Gastrocnemius medialis (tissue), 4 donors: Measurements from ENCODE around the gene PEA15. TPM values are rescaled to one million over a fixed set of nuclear protein-coding genes. Genes with fewer than 3 reads are reported as not detected.

ENCODE experiments used
- ATAC-seq, 2 donors: fragments of 150-250 bp; one replicate each; pipeline ENCODE4 v1.9.1; 2016
- DNase-seq, 2 donors: peaks; one replicate each; pipeline ENCODE4 v3.0.0-alpha.2; 2019
- H3K27ac ChIP-seq, 4 donors: fragments of 200-600 bp; sonication (generic); 1 replicate in 1 of 4; 2 replicates in 3 of 4; pipeline ENCODE4 v1.5.1; 2016 to 2018; ENCODE audit warnings: mild to moderate bottlenecking in 2 of 4, moderate library complexity in 1 of 4
- H3K27me3 ChIP-seq, 3 donors: fragments of 200-600 bp; sonication (generic) in 2 of 3; 1 replicate in 1 of 3; 2 replicates in 2 of 3; pipeline versions ENCODE4 v1.5.1 to v1.6.0; 2016 to 2019; ENCODE audit warnings: mild to moderate bottlenecking in 1 of 3, moderate library complexity in 1 of 3
- H3K36me3 ChIP-seq, 2 donors: fragments of 200-600 bp; sonication (generic) in 1 of 2; one replicate each; pipeline ENCODE4 v1.5.1; 2017 to 2018
- H3K4me1 ChIP-seq, 2 donors: fragments of 200-600 bp; sonication (generic) in 1 of 2; one replicate each; pipeline ENCODE4 v1.5.1; 2016 to 2017; ENCODE audit warnings: mild to moderate bottlenecking in 2 of 2
- H3K4me3 ChIP-seq, 4 donors: fragments of 200-600 bp; sonication (generic) in 3 of 4; 1 replicate in 1 of 4; 2 replicates in 3 of 4; pipeline ENCODE4 v1.5.1; 2016 to 2019; ENCODE audit warnings: mild to moderate bottlenecking in 2 of 4
- H3K9me3 ChIP-seq, 3 donors: fragments of 200-600 bp; sonication (generic) in 2 of 3; 1 replicate in 1 of 3; 2 replicates in 2 of 3; pipeline ENCODE4 v1.5.1; 2016 to 2019
- CTCF ChIP-seq, 5 experiments: fragments of 450-650 bp in 3 of 5; fragments of 200-600 bp in 2 of 5; sonication (generic) in 2 of 5; IDR thresholded peaks in 4 of 5; conservative IDR thresholded peaks in 1 of 5; 1 replicate in 4 of 5; 2 replicates in 1 of 5; pipeline ENCODE4 v1.5.1; 2016 to 2019; ENCODE audit warnings: antibody characterized with exemption in 5 of 5, mild to moderate bottlenecking in 3 of 5, moderate library complexity in 3 of 5
- POLR2A ChIP-seq, 2 donors: fragments of 450-650 bp; IDR thresholded peaks; one replicate each; pipeline ENCODE4 v1.6.1; 2017; ENCODE audit warnings: antibody characterized with exemption in 2 of 2, mild to moderate bottlenecking in 2 of 2, moderate library complexity in 2 of 2
- in situ Hi-C, 4 donors: fragments of 200-750 bp; cut with MboI; loops; one replicate each; pipeline versions ENCODE4 v1.15.0 to v1.8.0; 2017; ENCODE audit warnings: low sequenced_read_pairs in 4 of 4
- intact Hi-C: fragments of 100-400 bp; cut with DNase I; formaldehyde crosslinking; loops from one replicate; pipeline ENCODE4 v1.15.1; 2023; ENCODE audit warnings: low total_unique reads
- total RNA-seq, 4 donors: library from RNA; depleted of rRNA; stranded (reverse); fragments of >200 nt; gene quantifications; one replicate each; pipeline versions ENCODE4 v1.1.0 to v1.2.3, GENCODE V29; 2016

Gene PEA15
- total RNA-seq, 4 donors from 2014 or later: 10.5 to 34.7 (median 27.2) TPM

GRCh38 chr1:160200786-160201185 is 4.4 kb upstream of the PEA15 start:
- no peaks in the 10 kb centered on the region for H3K9me3 ChIP-seq
- in situ Hi-C loops: no loop called here

GRCh38 chr1:160204526-160205241 is 500 bp upstream of the PEA15 start:
- intact Hi-C loops: loop anchor here (5.0 kb wide), 1 partner anchor 102 kb away; no protein-coding TSS in a partner anchor
- Histone ChIP-seq H3K27ac (peak overlapping the region; percentile 84 to 93 (median 90)), H3K9me3 (no peaks in the 10 kb centered on the region), H3K4me3 (peak overlapping the region; percentile 73 to 94 (median 86)), H3K27me3 (no peaks in the 10 kb centered on the region), H3K36me3 (peaks cover 0 to 6% of the 10 kb centered on the region in 2 donors), H3K4me1 (peaks cover 27 to 53% of the 10 kb centered on the region in 2 donors)
- DNase-seq (no peak), ATAC-seq (no peak)
- in situ Hi-C loops: no loop called here
- TF ChIP-seq POLR2A (IDR thresholded peaks at IDR 0.05): no peak
- no peak for TF ChIP-seq CTCF (IDR thresholded peaks at IDR 0.05 in 4 of 5, conservative IDR thresholded peaks at IDR 0.05 in 1 of 5)

More at GRCh38 chr1:160200786-160201185, 4.4 kb upstream of the PEA15 start:
- no peak for DNase-seq
- no peak for TF ChIP-seq CTCF (IDR thresholded peaks at IDR 0.05 in 4 of 5, conservative IDR thresholded peaks at IDR 0.05 in 1 of 5)
- TF ChIP-seq POLR2A (IDR thresholded peaks at IDR 0.05): no peak
- H3K27ac ChIP-seq: peak overlapping the region in 2 of 4 donors; percentile 14 to 73
- no peak for ATAC-seq
- peaks cover 0 to 13% of the 10 kb centered on the region in 2 donors for H3K36me3 ChIP-seq
- no peak overlapping the region for H3K4me3 ChIP-seq
- intact Hi-C loops: loop anchor here (2.0 kb wide), 1 partner anchor 76 kb away; no protein-coding TSS in a partner anchor
- H3K27me3 ChIP-seq: no peaks in the 10 kb centered on the region
- H3K4me1 ChIP-seq: peaks cover 30 to 39% of the 10 kb centered on the region in 2 donors

GRCh38 chr1:160206036-160206389 is 829 bp downstream of the PEA15 start:
- no peaks in the 10 kb centered on the region for H3K9me3 ChIP-seq
- in situ Hi-C loops: no loop called here
- ATAC-seq (peak; percentile 29 to 46), DNase-seq (no peak)
- intact Hi-C loops: loop anchor here (5.0 kb wide), 1 partner anchor 104 kb away; no protein-coding TSS in a partner anchor
- peaks cover 40 to 67% of the 10 kb centered on the region in 2 donors for H3K4me1 ChIP-seq
- H3K27me3 ChIP-seq: no peaks in the 10 kb centered on the region
- peaks cover 0 to 8% of the 10 kb centered on the region in 2 donors for H3K36me3 ChIP-seq
- no peak for TF ChIP-seq POLR2A (IDR thresholded peaks at IDR 0.05)
- TF ChIP-seq CTCF (IDR thresholded peaks at IDR 0.05 in 4 of 5, conservative IDR thresholded peaks at IDR 0.05 in 1 of 5): no peak
- peak overlapping the region; percentile 73 to 94 (median 86) for H3K4me3 ChIP-seq
- H3K27ac ChIP-seq: peak overlapping the region; percentile 84 to 93 (median 90)

GRCh38 chr1:160206421-160207117 is 1.4 kb downstream of the PEA15 start:
- TF ChIP-seq POLR2A (IDR thresholded peaks at IDR 0.05): no peak
- TF ChIP-seq CTCF (IDR thresholded peaks at IDR 0.05 in 4 of 5, conservative IDR thresholded peaks at IDR 0.05 in 1 of 5): no peak
- intact Hi-C loops (loop anchor here (5.0 kb wide), 1 partner anchor 104 kb away; no protein-coding TSS in a partner anchor), in situ Hi-C loops (no loop called here)
- no peak for ATAC-seq
- Histone ChIP-seq H3K27ac (peak overlapping the region; percentile 84 to 93 (median 90)), H3K4me3 (peak overlapping the region; percentile 73 to 94 (median 86)), H3K27me3 (no peaks in the 10 kb centered on the region), H3K4me1 (peaks cover 41 to 68% of the 10 kb centered on the region in 2 donors), H3K9me3 (no peaks in the 10 kb centered on the region), H3K36me3 (peaks cover 0 to 12% of the 10 kb centered on the region in 2 donors)
- DNase-seq: no peak
